Gastrocnemius medialis (tissue), 4 donors: Measurements from ENCODE around the gene DYNLRB2.

Experiments used
- CTCF ChIP-seq, 5 experiments: fragments of 450-650 bp in 3 of 5; fragments of 200-600 bp in 2 of 5; sonication (generic) in 2 of 5; IDR thresholded peaks in 4 of 5; conservative IDR thresholded peaks in 1 of 5; 1 replicate in 4 of 5; 2 replicates in 1 of 5; pipeline ENCODE4 v1.5.1; 2016 to 2019; ENCODE audit warnings: antibody characterized with exemption in 5 of 5, mild to moderate bottlenecking in 3 of 5, moderate library complexity in 3 of 5
- POLR2A ChIP-seq, 2 donors: fragments of 450-650 bp; IDR thresholded peaks; one replicate each; pipeline ENCODE4 v1.6.1; 2017; ENCODE audit warnings: antibody characterized with exemption in 2 of 2, mild to moderate bottlenecking in 2 of 2, moderate library complexity in 2 of 2

- no peak for TF ChIP-seq CTCF (IDR thresholded peaks at IDR 0.05 in 4 of 5, conservative IDR thresholded peaks at IDR 0.05 in 1 of 5)
- TF ChIP-seq POLR2A (IDR thresholded peaks at IDR 0.05), result no peak
Observed at GRCh38 chr16:80573700-80574120, 32.9 kb downstream of the DYNLRB2 start.
